Panc1 (cell line): Measurements from ENCODE around the gene TRPC4AP. TPM values are rescaled to one million over a fixed set of nuclear protein-coding genes. Genes with fewer than 3 reads are reported as not detected.
A peak's percentile ranks its signal among the peaks of the same experiment; 100 is the strongest.

Experiments used
- ATAC-seq: fragments of 200-7000 bp; cut with Tn5 transposase; 2 replicates; pipeline ENCODE4 v1.9.1; 2020; ENCODE audit warnings: mild to moderate bottlenecking, moderate library complexity
- BruUV-seq: library from RNA; stranded (reverse); fragments of 400-500 nt; replicated peaks from 2 replicates; lab custom pipeline; 2021; lab: Mats Ljungman, UMichigan
- CTCF ChIA-PET: fragments of 300-600 bp; sonication (Branson Sonifier 250); formaldehyde crosslinking; loops from one replicate; lab custom pipeline; 2022; ENCODE audit warnings: antibody characterized with exemption; lab: Charles Lee
- POLR2A ChIA-PET: fragments of 300-600 bp; sonication (Branson Sonifier 250); formaldehyde crosslinking; loops from one replicate; lab custom pipeline; 2022; ENCODE audit warnings: antibody characterized with exemption; lab: Charles Lee
- DNase-seq: peaks from one replicate; pipeline ENCODE4 v3.0.0-alpha.2; 2010; ENCODE audit warnings: low read depth, low spot score
- H3K27ac ChIP-seq: 2 replicates; pipeline ENCODE4 v1.5.1; 2011; ENCODE audit warnings: mild to moderate bottlenecking, low read length, inconsistent platforms
- H3K27me3 ChIP-seq: fragments of 200-500 bp; sonication (Bioruptor generic); 2 replicates; pipeline ENCODE4 v1.6.0; 2014; ENCODE audit warnings: low read length, inconsistent platforms; ENCODE audit not compliant: control insufficient read depth, insufficient read depth
- H3K36me3 ChIP-seq: fragments of 200-500 bp; sonication (Bioruptor generic); 2 replicates; pipeline ENCODE4 v1.5.1; 2014; ENCODE audit warnings: inconsistent platforms, mild to moderate bottlenecking, low read length, moderate library complexity; ENCODE audit not compliant: control insufficient read depth, insufficient read depth
- H3K4me1 ChIP-seq: 2 replicates; pipeline ENCODE4 v1.5.1; 2011; ENCODE audit warnings: inconsistent platforms, mild to moderate bottlenecking, low read length, moderate library complexity; ENCODE audit not compliant: control insufficient read depth, insufficient read depth
- H3K4me3 ChIP-seq, 2 experiments: 2 replicates each; pipeline ENCODE4 v1.5.1; 2011 to 2012; ENCODE audit warnings: low read depth in 2 of 2, low read length in 2 of 2, mild to moderate bottlenecking in 2 of 2, inconsistent platforms in 1 of 2, moderate library complexity in 1 of 2
- H3K9me3 ChIP-seq: fragments of 200-500 bp; sonication (Bioruptor generic); 2 replicates; pipeline ENCODE4 v1.5.1; 2014; ENCODE audit warnings: low read depth, mild to moderate bottlenecking, inconsistent platforms, low read length, moderate library complexity; ENCODE audit not compliant: control insufficient read depth, insufficient read depth
- CTCF ChIP-seq: fragments of 450-650 bp; IDR thresholded peaks from 2 replicates; pipeline ENCODE4 v1.5.1; 2017; ENCODE audit warnings: mild to moderate bottlenecking
- POLR2AphosphoS5 ChIP-seq: IDR thresholded peaks from 2 replicates; pipeline ENCODE4 v1.6.1; 2012; ENCODE audit warnings: mild to moderate bottlenecking, low read depth, low read length, moderate library complexity
- REST ChIP-seq, 2 experiments: IDR thresholded peaks; 2 replicates each; pipeline ENCODE4 v1.6.1; 2011 to 2012; ENCODE audit warnings: low read depth in 2 of 2, control low read depth in 1 of 2, low read length in 1 of 2, mild to moderate bottlenecking in 1 of 2, moderate library complexity in 1 of 2; ENCODE audit not compliant: insufficient read depth in 1 of 2
- SIN3A ChIP-seq: IDR thresholded peaks from 2 replicates; pipeline ENCODE4 v1.6.1; 2012; ENCODE audit warnings: low read depth, mild to moderate bottlenecking, low read length, moderate library complexity, borderline replicate concordance; ENCODE audit not compliant: insufficient read depth
- TCF7L2 ChIP-seq: IDR thresholded peaks from 2 replicates; pipeline ENCODE4 v1.6.1; 2011; ENCODE audit warnings: mild to moderate bottlenecking, low read depth, low read length, inconsistent platforms
- in situ Hi-C: cut with HindIII; loops from 2 replicates; pipeline ENCODE4 v1.10.0; 2016; ENCODE audit warnings: low sequenced_read_pairs, low pct_unique_long_range_greater_than_20kb
- intact Hi-C: fragments of 100-400 bp; cut with micrococcal nuclease; formaldehyde crosslinking; loops from one replicate; pipeline ENCODE4 v1.10.0; 2022; ENCODE audit not compliant: unreplicated experiment
- total RNA-seq: library from RNA; stranded (reverse); gene quantifications from one replicate; pipeline ENCODE4 v1.2.1, GENCODE V29; 2021; ENCODE audit not compliant: unreplicated experiment

Gene TRPC4AP
- total RNA-seq, 1 experiment from 2014 or later: 48.4 TPM

- Histone ChIP-seq H3K9me3 (no peaks in the 10 kb centered on the region), H3K4me3 (no peak overlapping the region), H3K27ac (no peak overlapping the region), H3K4me1 (no peaks in the 10 kb centered on the region), H3K36me3 (peaks cover 2% of the 10 kb centered on the region), H3K27me3 (no peaks in the 10 kb centered on the region)
- no TSS peak for BruUV-seq
- TF ChIP-seq CTCF: no peak
- TF ChIP-seq REST (IDR thresholded peaks at IDR 0.05; ENCODE audit: insufficient read depth in 1 of 2, low read depth in 2 of 2, low read length in 1 of 2): no peak
- no peak for TF ChIP-seq TCF7L2
- no peak for TF ChIP-seq POLR2AphosphoS5
- no peak for ATAC-seq
- ChIA-PET POLR2A (interaction anchor here (0.6 kb wide), 1 partner anchor 505 kb away, joined by 6 read pairs; no protein-coding TSS in a partner anchor), CTCF (no interaction called here)
- DNase-seq: no peak
- intact Hi-C loops: no loop called here
- in situ Hi-C loops: no loop called here
Observed at GRCh38 chr20:35012227-35013069, 80.2 kb downstream of the TRPC4AP start.

- Histone ChIP-seq H3K27me3 (no peaks in the 10 kb centered on the region), H3K36me3 (peaks cover 6% of the 10 kb centered on the region), H3K27ac (no peak overlapping the region), H3K4me3 (no peak overlapping the region), H3K9me3 (no peaks in the 10 kb centered on the region), H3K4me1 (no peaks in the 10 kb centered on the region)
- BruUV-seq: TSS peak; percentile 39
- CTCF ChIA-PET: no interaction called here
- ATAC-seq (no peak), DNase-seq (no peak)
- in situ Hi-C loops (no loop called here), intact Hi-C loops (no loop called here)
- POLR2A ChIA-PET: no interaction called here
- TF ChIP-seq CTCF (no peak), TCF7L2 (no peak), SIN3A (no peak), REST (IDR thresholded peaks at IDR 0.05; ENCODE audit: insufficient read depth in 1 of 2, low read depth in 2 of 2, low read length in 1 of 2) (no peak), POLR2AphosphoS5 (no peak)
Observed at GRCh38 chr20:35011589-35012226, 80.9 kb downstream of the TRPC4AP start.
